ENCODE data around the gene TECPR2.

DNA sequence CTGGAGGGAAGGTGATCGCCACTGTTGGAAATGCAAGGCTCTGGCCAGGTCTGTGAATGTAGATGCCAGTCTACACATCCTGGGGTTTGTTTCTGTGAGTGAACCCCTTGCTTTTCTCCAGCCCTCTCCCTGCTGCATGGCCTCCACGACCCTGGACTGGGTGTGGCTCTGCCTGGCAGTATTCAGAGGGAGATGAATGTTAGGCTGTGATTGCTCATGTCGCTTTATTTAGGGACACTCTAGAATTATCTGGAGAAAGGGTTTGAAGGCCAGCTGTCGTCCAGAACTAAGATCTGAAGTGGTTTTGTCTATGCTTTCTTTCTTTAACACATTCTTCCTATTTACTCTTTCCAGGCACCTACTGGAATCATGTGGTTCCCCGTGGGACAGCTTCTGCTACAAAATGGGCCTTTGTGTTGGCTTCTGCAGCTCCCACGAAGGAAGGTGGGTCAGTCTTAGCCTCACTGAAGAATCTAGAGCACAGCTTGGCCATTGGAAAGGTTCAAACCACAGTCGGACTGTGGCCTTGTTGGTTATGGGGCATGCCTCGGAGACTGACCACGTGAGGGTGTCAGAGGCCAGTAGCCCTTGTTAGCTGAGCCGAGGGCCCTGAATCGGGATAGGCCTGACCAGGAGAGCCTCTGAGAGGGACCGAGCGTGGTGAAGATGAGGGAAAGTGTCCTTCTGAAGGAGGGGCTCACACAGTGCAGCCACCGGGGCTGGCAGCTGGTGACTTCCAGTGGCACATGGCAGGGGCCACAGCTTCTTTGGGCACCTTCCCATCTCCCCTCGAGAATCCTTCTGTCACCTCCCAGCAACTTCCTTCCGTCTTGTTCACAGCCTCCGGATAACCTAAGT is 87.7 kb downstream of the TECPR2 start:
- TF ChIP-seq POLR2AphosphoS5 (IDR thresholded peaks at IDR 0.05), result no peak
- TF ChIP-seq, protein P1, sequence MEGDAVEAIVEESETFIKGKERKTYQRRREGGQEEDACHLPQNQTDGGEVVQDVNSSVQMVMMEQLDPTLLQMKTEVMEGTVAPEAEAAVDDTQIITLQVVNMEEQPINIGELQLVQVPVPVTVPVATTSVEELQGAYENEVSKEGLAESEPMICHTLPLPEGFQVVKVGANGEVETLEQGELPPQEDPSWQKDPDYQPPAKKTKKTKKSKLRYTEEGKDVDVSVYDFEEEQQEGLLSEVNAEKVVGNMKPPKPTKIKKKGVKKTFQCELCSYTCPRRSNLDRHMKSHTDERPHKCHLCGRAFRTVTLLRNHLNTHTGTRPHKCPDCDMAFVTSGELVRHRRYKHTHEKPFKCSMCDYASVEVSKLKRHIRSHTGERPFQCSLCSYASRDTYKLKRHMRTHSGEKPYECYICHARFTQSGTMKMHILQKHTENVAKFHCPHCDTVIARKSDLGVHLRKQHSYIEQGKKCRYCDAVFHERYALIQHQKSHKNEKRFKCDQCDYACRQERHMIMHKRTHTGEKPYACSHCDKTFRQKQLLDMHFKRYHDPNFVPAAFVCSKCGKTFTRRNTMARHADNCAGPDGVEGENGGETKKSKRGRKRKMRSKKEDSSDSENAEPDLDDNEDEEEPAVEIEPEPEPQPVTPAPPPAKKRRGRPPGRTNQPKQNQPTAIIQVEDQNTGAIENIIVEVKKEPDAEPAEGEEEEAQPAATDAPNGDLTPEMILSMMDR (IDR thresholded peaks at IDR 0.05), result no peak
